Lung (tissue), 12 donors: ENCODE measurements around the gene DUOXA1. TPM values are rescaled to one million over a fixed set of nuclear protein-coding genes. Genes with fewer than 3 reads are reported as not detected.

Source experiments
- ATAC-seq: fragments of 200-7000 bp; cut with Tn5 transposase; one replicate; pipeline ENCODE4 v1.9.1; 2020; ENCODE audit warnings: moderate number of reproducible peaks; ENCODE audit not compliant: insufficient read depth, low FRiP score
- DNase-seq, 3 donors: peaks; one replicate each; pipeline ENCODE4 v3.0.0-alpha.2; 2013 to 2017
- H3K27ac ChIP-seq, 2 donors: one replicate each; pipeline ENCODE4 v1.5.1; 2013; ENCODE audit warnings: mild to moderate bottlenecking in 2 of 2, moderate library complexity in 2 of 2, control low read depth in 1 of 2, inconsistent platforms in 1 of 2, low read depth in 1 of 2, low read length in 1 of 2
- H3K27me3 ChIP-seq, 3 donors: one replicate each; pipeline ENCODE4 v1.5.1; 2013; ENCODE audit warnings: low read length in 2 of 3; ENCODE audit not compliant: control insufficient read depth in 3 of 3, insufficient read depth in 3 of 3
- H3K36me3 ChIP-seq, 4 donors: one replicate each; pipeline ENCODE4 v1.5.1; 2013; ENCODE audit warnings: low read length in 4 of 4, mild to moderate bottlenecking in 1 of 4, moderate library complexity in 1 of 4; ENCODE audit not compliant: control insufficient read depth in 4 of 4, insufficient read depth in 4 of 4
- H3K4me1 ChIP-seq, 5 donors: one replicate each; pipeline ENCODE4 v1.5.1; 2013; ENCODE audit warnings: low read length in 5 of 5, mild to moderate bottlenecking in 2 of 5, moderate library complexity in 1 of 5; ENCODE audit not compliant: control insufficient read depth in 5 of 5, insufficient read depth in 5 of 5
- H3K4me3 ChIP-seq: one replicate; pipeline ENCODE4 v1.5.1; 2013; ENCODE audit warnings: mild to moderate bottlenecking, control low read depth, moderate library complexity
- H3K9ac ChIP-seq, 2 donors: one replicate each; pipeline ENCODE4 v1.5.1; 2013; ENCODE audit warnings: low read length in 2 of 2, control low read depth in 1 of 2; ENCODE audit not compliant: insufficient read depth in 1 of 2
- H3K9me3 ChIP-seq, 4 donors: one replicate each; pipeline ENCODE4 v1.5.1; 2013; ENCODE audit warnings: low read length in 3 of 4, mild to moderate bottlenecking in 1 of 4, moderate library complexity in 1 of 4; ENCODE audit not compliant: control insufficient read depth in 4 of 4, insufficient read depth in 3 of 4
- CTCF ChIP-seq: IDR thresholded peaks from 2 replicates; pipeline ENCODE4 v1.5.1; 2012; ENCODE audit warnings: mild to moderate bottlenecking; ENCODE audit errors: control extremely low read depth, extremely low read depth
- WGBS, 2 donors: extraction: QIAGEN DNeasy Blood & Tissue Kit; methylation state at CpG; one replicate each; pipeline ENCODE4 v1.1.7; 2013; 5-methylcytosine and 5-hydroxymethylcytosine counted together
- polyA plus RNA-seq, 2 donors: library from polyadenylated mRNA; stranded (reverse); fragments of 200-250 nt; gene quantifications; one replicate each; pipeline ENCODE4 v1.2.1, GENCODE V29; 2013
- total RNA-seq, 2 donors: library from RNA; depleted of rRNA in 1 of 2; stranded (reverse); fragments of >200 nt in 1 of 2; gene quantifications; one replicate each; pipeline ENCODE4 v1.2.1, GENCODE V29; 2014 to 2021
- donor health status: control.
- donor health status: control.
- donor health status: Bipolar disorder and iron deficiency.
- donor health status: healthy.
- donor health status: DM: yes; HTN: yes; CAD: no.

DUOXA1 gene
- total and polyA plus RNA-seq, 4 donors, result 42.6 to 203 (median 108) TPM

- Histone ChIP-seq H3K9me3 (peaks cover 0 to 1% (median 0%) of the 10 kb centered on the region in 4 donors), H3K27me3 (no peaks in the 10 kb centered on the region), H3K27ac (peak overlapping the region in 1 of 2 donors; percentile 2), H3K4me1 (peaks cover 0 to 18% (median 6%) of the 10 kb centered on the region in 5 donors), H3K4me3 (no peak overlapping the region), H3K9ac (no peak overlapping the region), H3K36me3 (peaks cover 0 to 5% (median 2%) of the 10 kb centered on the region in 4 donors)
- ATAC-seq (no peak), DNase-seq (no peak)
- 89 to 93% methylated on average over 9 of the region's 9 CpGs for WGBS, 2 donors
- TF ChIP-seq CTCF, result no peak
Observed at GRCh38 chr15:45168751-45169551, 39.3 kb upstream of the DUOXA1 start.

- peaks cover 0 to 5% (median 2%) of the 10 kb centered on the region in 4 donors for H3K36me3 ChIP-seq
- no peak for TF ChIP-seq CTCF
- H3K4me3 ChIP-seq, result no peak overlapping the region
- H3K27ac ChIP-seq, result peak overlapping the region in 1 of 2 donors; percentile 3
- no peak overlapping the region for H3K9ac ChIP-seq
- H3K9me3 ChIP-seq, result peaks cover 0 to 1% (median 0%) of the 10 kb centered on the region in 4 donors
- ATAC-seq (no peak), DNase-seq (no peak)
- H3K4me1 ChIP-seq, result peaks cover 0 to 20% (median 6%) of the 10 kb centered on the region in 5 donors
- no peaks in the 10 kb centered on the region for H3K27me3 ChIP-seq
- WGBS, 2 donors, result 91 to 92% methylated on average over 4 of the region's 4 CpGs
Observed at GRCh38 chr15:45168286-45168685, 38.6 kb upstream of the DUOXA1 start.

- DNase-seq (no peak), ATAC-seq (no peak)
- Histone ChIP-seq H3K27ac (peak overlapping the region; percentile 95 to 98), H3K9me3 (peaks cover 0 to 1% (median 0%) of the 10 kb centered on the region in 4 donors), H3K4me1 (peaks cover 0 to 22% (median 6%) of the 10 kb centered on the region in 5 donors), H3K36me3 (peaks cover 0 to 5% (median 2%) of the 10 kb centered on the region in 4 donors), H3K9ac (peak overlapping the region in 1 of 2 donors; percentile 3), H3K4me3 (no peak overlapping the region), H3K27me3 (no peaks in the 10 kb centered on the region)
- whole genome bisulfite sequencing, 2 donors, result 70 to 71% methylated on average over 9 of the region's 9 CpGs
- no peak for TF ChIP-seq CTCF
Observed at GRCh38 chr15:45167631-45168205, 38.0 kb upstream of the DUOXA1 start.
